IPS DF 19.7 (cell line): Measurements from ENCODE around the gene DDX27.
"Not testable (repeated sequence)": the region's sequence is repeated elsewhere in the genome, so short reads cannot be mapped to it uniquely, and the experiment has no call there.

Experiments used
- DNase-seq: peaks from one replicate; pipeline ENCODE4 v3.0.0-alpha.2; 2013; ENCODE audit warnings: low read depth, low spot score

DDX27 gene

DNA sequence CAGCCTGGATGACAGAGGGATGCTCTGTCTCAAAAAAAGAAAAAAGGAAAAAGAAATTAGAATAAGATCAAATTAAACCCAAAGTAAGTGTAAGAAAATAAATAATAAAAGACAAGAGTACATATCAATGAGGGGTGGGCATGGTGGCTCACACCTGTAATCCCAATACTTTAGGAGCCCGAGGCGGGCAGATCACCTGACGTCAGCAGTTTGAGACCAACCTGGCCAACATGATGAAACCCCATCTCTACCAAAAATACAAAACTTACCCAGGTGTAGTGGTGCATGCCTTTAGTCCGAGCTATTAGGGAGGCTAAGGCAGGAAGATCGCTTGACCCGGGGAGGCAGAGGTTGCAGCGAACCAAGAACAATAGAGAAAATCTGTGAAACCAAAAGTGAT, 16.2 kb upstream of the DDX27 start:
- DNase-seq = no peak

- DNase-seq = no peak
Measured at GRCh38 chr20:49203746-49204145, 15.5 kb upstream of the DDX27 start.

DNA sequence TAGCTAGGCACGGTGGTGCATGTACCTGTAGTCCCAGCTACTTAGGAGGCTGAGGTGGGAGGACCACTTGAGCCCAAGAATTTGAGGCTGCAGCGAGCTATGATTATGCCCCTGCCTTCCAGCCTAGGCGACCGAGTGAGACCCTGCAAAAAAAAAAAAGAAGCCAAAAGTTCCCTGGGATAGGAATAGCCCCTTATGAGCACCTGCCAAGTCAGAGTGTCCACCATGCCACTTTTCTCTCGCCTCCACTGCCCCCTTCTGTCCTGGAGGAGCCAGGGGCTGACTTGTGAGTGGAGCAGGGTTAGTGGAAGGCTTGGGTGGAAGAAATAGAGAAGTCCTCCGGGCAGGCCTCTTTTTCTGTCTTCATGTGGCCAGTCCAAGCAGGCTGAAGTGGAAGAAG, 12.1 kb upstream of the DDX27 start:
- DNase-seq = no peak

DNA sequence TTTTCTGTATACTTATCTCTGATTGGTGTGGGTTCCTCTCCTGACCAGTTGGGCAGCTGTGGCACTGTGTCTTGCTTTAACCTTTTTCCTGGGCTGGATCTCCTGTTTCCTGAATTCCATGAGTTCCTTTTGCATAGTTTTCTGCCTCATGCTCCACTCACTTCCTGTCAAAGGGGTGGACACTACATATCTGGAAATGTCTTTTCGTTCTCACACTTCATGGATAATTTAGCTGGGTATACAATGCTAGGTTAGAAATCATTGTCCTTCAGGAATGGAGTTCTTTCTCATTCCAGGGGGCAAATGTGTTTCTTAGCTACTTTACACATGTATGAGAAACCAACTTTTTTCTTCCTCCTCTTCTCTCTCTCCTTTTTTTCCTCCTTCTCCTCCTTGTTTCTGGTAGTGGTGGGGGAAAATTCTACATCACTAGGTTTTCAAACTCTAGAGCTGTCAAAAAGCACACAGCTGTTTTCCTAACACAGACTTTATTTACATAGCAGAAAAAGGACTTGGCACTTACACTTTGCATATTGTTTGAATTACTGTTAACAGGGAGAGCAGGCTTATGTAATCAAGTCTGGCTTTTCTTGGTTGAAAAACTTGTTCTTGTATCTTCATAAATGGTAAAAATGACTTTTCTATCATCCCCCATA, 9.0 kb upstream of the DDX27 start:
- DNase-seq = no peak

GRCh38 chr20:49210757-49211110, 8.5 kb upstream of the DDX27 start:
- no peak for DNase-seq

DNA sequence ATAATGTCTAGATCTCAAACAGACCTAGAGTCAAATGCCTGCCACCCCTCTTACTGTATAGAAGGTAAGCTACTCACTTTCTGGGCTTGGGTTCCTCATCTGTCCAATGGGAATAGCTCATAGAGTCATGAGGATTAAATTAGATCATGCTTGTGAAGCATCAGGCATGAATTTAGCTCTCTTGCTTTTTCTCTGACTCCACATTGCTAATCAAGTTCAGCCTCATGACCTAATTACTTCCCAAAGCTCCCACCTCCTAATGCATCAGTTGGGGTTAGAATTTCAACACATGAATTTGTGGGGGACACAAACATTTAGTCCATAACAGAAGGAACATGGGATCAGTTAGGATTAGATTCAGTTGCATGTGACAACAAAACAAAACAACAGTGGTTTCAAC, 4.6 kb upstream of the DDX27 start:
- DNase-seq = no peak

GRCh38 chr20:49215232-49215631, 4.0 kb upstream of the DDX27 start:
- DNase-seq = no peak

DNA sequence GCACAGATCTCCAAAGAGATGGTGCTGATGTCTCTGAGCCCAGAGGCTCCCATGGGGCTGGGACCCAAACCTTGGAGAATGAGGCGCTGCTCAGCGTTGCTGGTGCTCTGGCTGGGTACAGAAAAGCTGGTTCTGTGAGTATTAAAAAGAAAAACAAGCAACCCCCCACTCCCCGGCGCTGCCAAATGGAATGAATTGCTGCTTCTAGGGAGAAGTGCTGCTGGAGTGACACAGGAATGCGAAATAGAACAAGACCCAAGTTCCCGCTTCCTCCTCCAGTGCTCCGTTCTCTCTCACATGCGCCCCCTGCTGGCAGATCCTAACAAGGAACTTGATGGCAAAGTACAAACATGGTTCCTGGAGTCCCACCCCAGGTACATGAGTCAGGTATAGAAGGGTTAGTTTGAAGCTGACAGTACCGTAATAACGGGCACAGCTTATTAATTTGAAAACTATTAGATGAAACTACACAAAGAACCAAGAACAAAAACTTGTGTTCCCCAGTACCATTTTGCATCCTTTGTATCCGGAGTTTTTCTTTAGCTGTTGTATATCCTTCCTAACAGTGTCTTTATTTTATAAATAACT, 2.1 kb upstream of the DDX27 start:
- DNase-seq = peak; percentile 77

- DNase-seq = not testable (repeated sequence)
Measured at GRCh38 chr20:49218739-49219090, 501 bp upstream of the DDX27 start.

DNA sequence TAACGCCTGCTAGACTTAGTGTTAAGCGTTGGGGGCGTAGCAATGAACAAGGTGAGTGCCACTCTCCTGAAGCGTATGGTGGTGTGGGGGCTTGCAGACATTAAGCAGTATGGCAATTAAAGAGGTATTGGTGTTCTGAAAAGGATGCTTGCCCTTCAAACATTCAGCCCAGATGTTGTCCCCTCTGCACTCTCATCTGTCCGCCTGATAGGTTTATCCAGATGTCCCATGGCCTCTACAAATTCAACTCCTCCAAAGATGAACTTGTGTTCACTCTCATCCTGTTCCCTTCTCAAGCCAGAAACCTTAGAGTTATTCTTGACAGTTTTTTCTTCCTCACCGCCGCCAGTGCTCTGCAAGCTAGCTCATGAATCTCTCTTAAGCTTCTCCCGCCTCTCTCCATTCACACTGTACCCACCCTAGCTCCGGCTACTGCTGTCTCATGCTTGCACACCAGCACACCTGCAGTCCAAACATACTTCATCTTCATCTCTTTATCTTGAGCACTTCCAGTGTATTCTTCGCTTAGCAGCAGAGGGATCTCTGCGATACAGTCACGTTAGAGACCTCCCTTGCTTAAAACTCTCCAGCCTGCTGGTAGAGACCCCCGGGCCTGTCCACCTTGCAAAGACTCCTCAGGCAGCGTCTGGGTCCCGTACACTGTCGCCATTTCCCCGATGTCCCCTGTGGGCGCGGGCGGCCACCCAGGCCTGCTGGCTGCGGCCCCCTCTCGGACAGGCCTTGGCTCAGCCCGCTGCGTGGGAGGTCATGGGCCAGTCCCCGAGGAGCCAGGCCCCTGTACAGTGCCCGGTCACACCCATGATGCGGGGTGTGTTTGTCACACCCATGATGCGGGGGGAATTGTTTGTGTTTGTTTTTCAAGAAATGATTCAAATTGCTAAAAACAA, 962 bp downstream of the DDX27 start:
- no peak for DNase-seq

- DNase-seq = no peak
Measured at GRCh38 chr20:49225896-49226295, 6.7 kb downstream of the DDX27 start.

GRCh38 chr20:49228676-49229075, 9.5 kb downstream of the DDX27 start:
- DNase-seq = no peak

DNA sequence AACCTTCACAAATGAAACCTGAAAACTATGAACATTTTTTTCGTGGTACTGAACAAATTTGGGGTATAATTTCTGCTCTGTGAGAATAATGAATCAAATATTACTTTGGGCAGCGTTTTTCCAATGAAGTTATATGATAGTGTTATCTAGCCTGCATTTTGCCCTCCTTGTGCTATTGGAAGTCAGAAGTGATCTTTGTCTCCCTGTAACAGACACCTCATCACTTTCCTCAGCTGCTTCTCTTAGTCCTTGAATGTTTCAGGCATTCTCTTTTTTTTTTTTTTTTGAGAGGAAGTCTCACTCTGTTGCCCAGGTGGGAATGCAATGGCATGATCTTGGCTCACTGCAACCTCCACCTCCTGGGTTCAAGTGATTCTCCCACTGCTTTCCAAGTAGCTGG, 10.2 kb downstream of the DDX27 start:
- no peak for DNase-seq

- DNase-seq = no peak
Measured at GRCh38 chr20:49230021-49230420, 10.8 kb downstream of the DDX27 start.

DNA sequence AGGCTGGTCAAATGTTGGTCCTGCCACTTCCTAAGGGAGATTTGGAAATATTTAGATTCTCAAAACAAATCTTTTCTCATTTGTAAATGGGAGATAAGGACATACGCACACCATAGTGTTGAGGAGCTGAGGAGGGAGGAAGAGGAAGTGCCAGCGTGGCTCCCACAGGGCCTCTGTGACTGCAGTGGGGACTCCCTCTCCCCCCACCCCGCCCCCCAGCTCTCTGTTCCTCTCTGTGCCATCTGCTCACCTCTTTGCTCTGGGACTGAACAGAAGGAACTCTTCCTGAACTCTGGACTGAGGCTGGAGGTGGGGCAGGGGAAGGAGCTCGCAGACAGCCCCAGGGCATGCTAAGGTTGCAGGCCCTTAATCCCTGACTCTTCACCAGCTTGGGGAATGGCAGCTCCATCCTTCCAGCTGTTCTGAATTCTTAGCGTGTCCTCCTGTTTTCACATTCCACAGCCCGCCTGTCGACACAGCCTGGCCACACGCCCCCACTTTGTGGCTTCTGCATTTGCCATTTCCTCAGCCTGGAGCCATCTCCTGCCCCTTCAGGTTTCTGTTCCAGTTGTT, 11.4 kb downstream of the DDX27 start:
- DNase-seq = no peak

DNA sequence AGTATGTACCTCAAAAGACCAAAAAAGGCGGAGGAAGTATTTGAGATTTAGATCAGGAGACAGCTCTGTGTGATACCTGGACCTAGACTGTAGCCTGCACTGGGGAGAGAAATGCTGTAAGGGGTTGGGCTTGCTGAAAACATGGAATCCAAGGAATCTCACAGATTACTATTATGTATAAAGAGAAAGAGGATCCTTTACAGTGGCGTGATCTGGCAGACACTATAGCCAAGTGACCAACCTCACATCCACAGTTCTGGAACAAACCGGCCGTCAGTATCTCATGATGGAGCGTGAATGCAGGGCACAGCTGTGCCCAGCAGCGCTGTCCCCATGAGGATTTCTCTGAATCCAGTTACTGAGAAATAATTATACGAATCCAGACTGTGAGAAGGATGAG, 12.3 kb downstream of the DDX27 start:
- no peak for DNase-seq

DNA sequence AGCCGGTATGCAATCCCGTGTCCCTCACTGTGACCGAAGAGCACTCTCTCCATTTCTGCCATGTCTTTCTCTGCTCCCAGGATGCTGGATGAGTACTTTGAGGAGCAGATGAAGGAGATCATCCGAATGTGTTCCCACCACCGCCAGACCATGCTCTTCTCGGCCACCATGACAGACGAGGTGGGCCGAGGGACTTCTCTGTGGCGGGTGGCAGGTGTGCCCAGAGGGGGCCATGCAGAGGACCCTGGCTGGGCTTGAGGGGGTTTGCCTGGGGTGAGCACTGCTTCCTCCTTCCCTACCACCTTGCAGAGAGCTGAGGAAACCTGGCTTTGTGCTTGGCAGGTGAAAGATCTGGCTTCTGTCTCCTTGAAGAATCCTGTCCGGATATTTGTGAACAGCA, 14.0 kb downstream of the DDX27 start:
- DNase-seq = no peak

GRCh38 chr20:49234831-49235230, 15.6 kb downstream of the DDX27 start:
- DNase-seq = no peak

DNA sequence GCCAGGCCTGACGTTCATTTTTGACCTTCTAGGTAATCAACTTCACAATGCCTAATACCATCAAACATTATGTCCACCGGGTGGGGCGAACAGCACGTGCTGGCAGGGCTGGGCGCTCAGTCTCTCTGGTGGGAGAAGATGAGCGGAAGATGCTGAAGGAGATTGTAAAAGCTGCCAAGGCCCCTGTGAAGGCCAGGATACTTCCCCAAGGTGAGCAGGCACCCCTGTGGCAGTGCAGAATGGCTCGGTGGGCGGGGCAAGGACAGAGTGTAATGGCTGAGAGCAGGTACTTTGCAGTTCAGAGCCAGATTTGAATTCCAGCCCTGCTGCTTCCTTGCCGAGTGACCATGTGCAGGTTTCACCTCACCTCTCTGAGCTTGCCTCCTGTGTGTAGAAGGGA, 17.1 kb downstream of the DDX27 start:
- DNase-seq = no peak

DNA sequence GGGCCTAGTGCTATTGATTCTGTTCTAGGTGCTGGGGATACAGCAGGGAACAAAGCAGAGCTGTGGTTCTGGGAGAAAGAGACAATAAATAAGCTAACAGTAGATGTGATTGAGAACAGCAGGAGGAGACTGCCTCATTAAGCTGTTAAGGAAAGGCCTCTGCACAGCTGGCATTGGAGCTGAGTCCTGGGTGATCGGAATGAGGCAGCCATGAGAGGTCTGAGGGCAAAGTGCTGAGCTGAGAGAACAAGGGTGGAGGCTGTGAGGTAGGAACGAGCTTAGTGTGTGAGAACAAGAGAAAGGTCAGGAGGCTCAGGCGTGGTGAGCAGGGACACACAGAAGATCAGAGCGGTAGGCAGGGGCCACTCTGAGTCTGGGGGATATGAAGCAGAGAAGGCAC, 18.3 kb downstream of the DDX27 start:
- no peak for DNase-seq

GRCh38 chr20:49245921-49246740, 26.9 kb downstream of the DDX27 start:
- DNase-seq = peak; percentile 20
